Right lobe of liver (tissue), 4 donors: Measurements from ENCODE around the gene GNAI2.

ENCODE experiments used
- POLR2A ChIP-seq: fragments of 450-650 bp; IDR thresholded peaks from one replicate; pipeline ENCODE4 v1.6.1; 2017; ENCODE audit warnings: antibody characterized with exemption, mild to moderate bottlenecking
- TF ChIP-seq, protein P1 (sequence below), 4 donors: fragments of 200-600 bp in 3 of 4; fragments of 450-650 bp in 1 of 4; IDR thresholded peaks; one replicate each; pipeline versions ENCODE4 v1.5.1 to v1.8.0; 2016 to 2022; ENCODE audit warnings: antibody characterized with exemption in 4 of 4, mild to moderate bottlenecking in 2 of 4
- donor health status: DM: no; HTN: no; CAD: no.
- donor health status: DM: no; HTN: no; CAD: no.
- donor health status: DM: no; HTN: yes; CAD: no.

GRCh38 chr3:50278880-50279224, 42.8 kb downstream of the GNAI2 start, which contains the start of gene LSMEM2:
- no peak for TF ChIP-seq POLR2A
- TF ChIP-seq, protein P1, sequence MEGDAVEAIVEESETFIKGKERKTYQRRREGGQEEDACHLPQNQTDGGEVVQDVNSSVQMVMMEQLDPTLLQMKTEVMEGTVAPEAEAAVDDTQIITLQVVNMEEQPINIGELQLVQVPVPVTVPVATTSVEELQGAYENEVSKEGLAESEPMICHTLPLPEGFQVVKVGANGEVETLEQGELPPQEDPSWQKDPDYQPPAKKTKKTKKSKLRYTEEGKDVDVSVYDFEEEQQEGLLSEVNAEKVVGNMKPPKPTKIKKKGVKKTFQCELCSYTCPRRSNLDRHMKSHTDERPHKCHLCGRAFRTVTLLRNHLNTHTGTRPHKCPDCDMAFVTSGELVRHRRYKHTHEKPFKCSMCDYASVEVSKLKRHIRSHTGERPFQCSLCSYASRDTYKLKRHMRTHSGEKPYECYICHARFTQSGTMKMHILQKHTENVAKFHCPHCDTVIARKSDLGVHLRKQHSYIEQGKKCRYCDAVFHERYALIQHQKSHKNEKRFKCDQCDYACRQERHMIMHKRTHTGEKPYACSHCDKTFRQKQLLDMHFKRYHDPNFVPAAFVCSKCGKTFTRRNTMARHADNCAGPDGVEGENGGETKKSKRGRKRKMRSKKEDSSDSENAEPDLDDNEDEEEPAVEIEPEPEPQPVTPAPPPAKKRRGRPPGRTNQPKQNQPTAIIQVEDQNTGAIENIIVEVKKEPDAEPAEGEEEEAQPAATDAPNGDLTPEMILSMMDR (IDR thresholded peaks at IDR 0.05): no peak
